OCI-LY3 (cell line): ENCODE measurements around the gene NDST1.

ENCODE experiments used
- EZH2phosphoT487 ChIP-seq: fragments of 200-600 bp; shearing (Covaris generic); IDR thresholded peaks from 2 replicates; pipeline ENCODE4 v1.6.1; 2018; ENCODE audit warnings: antibody characterized with exemption, mixed run types, low read depth
- TF ChIP-seq, protein P1 (sequence below): fragments of 200-600, 300-600 bp; sonication (generic); IDR thresholded peaks from 2 replicates; pipeline ENCODE4 v1.5.1; 2014; ENCODE audit warnings: antibody characterized with exemption, low read length, low read depth

GRCh38 chr5:150461231-150461630 is 46.7 kb upstream of the NDST1 start:
- TF ChIP-seq, protein P1, sequence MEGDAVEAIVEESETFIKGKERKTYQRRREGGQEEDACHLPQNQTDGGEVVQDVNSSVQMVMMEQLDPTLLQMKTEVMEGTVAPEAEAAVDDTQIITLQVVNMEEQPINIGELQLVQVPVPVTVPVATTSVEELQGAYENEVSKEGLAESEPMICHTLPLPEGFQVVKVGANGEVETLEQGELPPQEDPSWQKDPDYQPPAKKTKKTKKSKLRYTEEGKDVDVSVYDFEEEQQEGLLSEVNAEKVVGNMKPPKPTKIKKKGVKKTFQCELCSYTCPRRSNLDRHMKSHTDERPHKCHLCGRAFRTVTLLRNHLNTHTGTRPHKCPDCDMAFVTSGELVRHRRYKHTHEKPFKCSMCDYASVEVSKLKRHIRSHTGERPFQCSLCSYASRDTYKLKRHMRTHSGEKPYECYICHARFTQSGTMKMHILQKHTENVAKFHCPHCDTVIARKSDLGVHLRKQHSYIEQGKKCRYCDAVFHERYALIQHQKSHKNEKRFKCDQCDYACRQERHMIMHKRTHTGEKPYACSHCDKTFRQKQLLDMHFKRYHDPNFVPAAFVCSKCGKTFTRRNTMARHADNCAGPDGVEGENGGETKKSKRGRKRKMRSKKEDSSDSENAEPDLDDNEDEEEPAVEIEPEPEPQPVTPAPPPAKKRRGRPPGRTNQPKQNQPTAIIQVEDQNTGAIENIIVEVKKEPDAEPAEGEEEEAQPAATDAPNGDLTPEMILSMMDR = no peak
- no peak for TF ChIP-seq EZH2phosphoT487
